K562 (cell line): ENCODE measurements around the gene NEMP2. TPM values are rescaled to one million over a fixed set of nuclear protein-coding genes. Genes with fewer than 3 reads are reported as not detected.

ENCODE experiments used
- CC2D1A ChIP-seq: fragments of 450-650 bp; IDR thresholded peaks from 2 replicates; pipeline ENCODE4 v1.6.1; 2017; ENCODE audit warnings: mild to moderate bottlenecking
- CHD7 ChIP-seq: fragments of 200-600 bp; sonication (generic); IDR thresholded peaks from one replicate; pipeline ENCODE4 v1.6.1; 2012; ENCODE audit warnings: mild to moderate bottlenecking, low read depth, low read length, inconsistent platforms
- E2F3 ChIP-seq: fragments of 250-450 bp; sonication (Bioruptor Pico); IDR thresholded peaks from 2 replicates; pipeline ENCODE4 v1.4.0; 2020; ENCODE audit warnings: mild to moderate bottlenecking
- FOXK1 ChIP-seq: sonication (generic); formaldehyde crosslinking; IDR thresholded peaks from 2 replicates; pipeline ENCODE4 v1.8.0; 2022; ENCODE audit warnings: missing genetic modification reagents, mild to moderate bottlenecking, borderline replicate concordance
- HBP1 ChIP-seq: fragments of 450-650 bp; formaldehyde crosslinking; IDR thresholded peaks from 2 replicates; pipeline ENCODE4 v1.4.0; 2022; ENCODE audit warnings: missing genetic modification characterization
- HDAC1 ChIP-seq, 2 experiments: fragments of 450-650 bp; IDR thresholded peaks; 2 replicates each; pipeline ENCODE4 v1.6.1; 2016 to 2017; ENCODE audit warnings: inconsistent platforms in 1 of 2, mild to moderate bottlenecking in 1 of 2, moderate library complexity in 1 of 2
- MXD1 ChIP-seq: fragments of 250-450 bp; sonication (Bioruptor Pico); IDR thresholded peaks from 2 replicates; pipeline ENCODE4 v1.8.0; 2021; ENCODE audit warnings: borderline replicate concordance, mild to moderate bottlenecking, moderate library complexity; ENCODE audit not compliant: poor library complexity, severe bottlenecking
- NBN ChIP-seq: fragments of 450-650 bp; IDR thresholded peaks from 2 replicates; pipeline ENCODE4 v1.6.1; 2016; ENCODE audit warnings: low read depth, mild to moderate bottlenecking
- NEUROD1 ChIP-seq: fragments of 150-350 bp; IDR thresholded peaks from 2 replicates; pipeline ENCODE4 v1.6.1; 2014; ENCODE audit warnings: borderline replicate concordance, low read length, low read depth; ENCODE audit not compliant: partially characterized antibody
- RBM14 ChIP-seq: fragments of 200-400 bp; formaldehyde crosslinking; IDR thresholded peaks from 2 replicates; pipeline ENCODE4 v1.6.1; 2018; ENCODE audit warnings: low read depth, mild to moderate bottlenecking, low read length, moderate library complexity, borderline replicate concordance; ENCODE audit not compliant: insufficient read depth
- RFX1 ChIP-seq: fragments of 450-650 bp; IDR thresholded peaks from 2 replicates; pipeline ENCODE4 v1.6.1; 2016; ENCODE audit warnings: mild to moderate bottlenecking, moderate library complexity
- RHOXF2B ChIP-seq: fragments of 250-450 bp; sonication (Bioruptor Pico); conservative IDR thresholded peaks from 2 replicates; pipeline ENCODE4 v1.5.1; 2021
- SLC30A9 ChIP-seq: fragments of 250-450 bp; sonication (Bioruptor Pico); IDR thresholded peaks from 2 replicates; pipeline ENCODE4 v1.8.0; 2022; ENCODE audit warnings: mild to moderate bottlenecking, moderate library complexity
- SMAD3 ChIP-seq: fragments of 450-650 bp; formaldehyde crosslinking; conservative IDR thresholded peaks from 2 replicates; pipeline ENCODE4 v1.4.0; 2020; ENCODE audit warnings: mild to moderate bottlenecking
- ZNF699 ChIP-seq: fragments of 250-450 bp; sonication (Bioruptor Pico); IDR thresholded peaks from 2 replicates; pipeline ENCODE4 v1.8.0; 2021; ENCODE audit warnings: mild to moderate bottlenecking, moderate library complexity; ENCODE audit not compliant: insufficient replicate concordance
- ZNF79 ChIP-seq: fragments of 250-450 bp; sonication (Bioruptor Pico); IDR thresholded peaks from 2 replicates; pipeline ENCODE4 v1.4.0; 2020; ENCODE audit warnings: low read depth, mild to moderate bottlenecking, moderate library complexity
- polyA plus RNA-seq, 8 experiments: library from polyadenylated mRNA; depleted of rRNA in 4 of 8; stranded (reverse) in 5 of 8; unstranded in 3 of 8; fragments of >200 nt; fragmentation: Nextera tagmentation in 2 of 8; fragmentation: Illumina TruSeq in 1 of 8; extraction: Ambion mirVana in 2 of 8; extraction: Trizol in 1 of 8; gene quantifications; 2 replicates each; pipeline versions ENCODE4 v1.2.1 to v1.2.3, GENCODE V29; 2011 to 2014; ENCODE audit warnings: inconsistent platforms in 1 of 8, missing spikeins in 1 of 8
- total RNA-seq, 7 experiments: library from RNA; depleted of rRNA in 6 of 7; stranded (reverse); fragments of >200 nt in 6 of 7; fragmentation: Illumina TruSeq in 2 of 7; extraction: Trizol in 2 of 7; gene quantifications; 2 replicates each; pipeline versions ENCODE4 v1.2.1 to v1.2.3, GENCODE V29; 2011 to 2021; ENCODE audit warnings: low replicate concordance in 1 of 7

NEMP2 gene
- total and polyA plus RNA-seq, 9 of the 15 experiments (the other 6 are each of a cell fraction or from before 2014, with no cell fraction given): 0.32 to 3.0 (median 1.7) TPM

- TF ChIP-seq CHD7 (no peak), CC2D1A (no peak), E2F3 (CRISPR knock-in tag) (no peak), ZNF699 (CRISPR knock-in tag) (no peak), RFX1 (no peak), NEUROD1 (no peak), HBP1 (no peak), NBN (no peak), RBM14 (no peak), ZNF79 (CRISPR knock-in tag) (no peak), FOXK1 (CRISPR knock-in tag) (no peak), HDAC1 (IDR thresholded peaks at IDR 0.05) (no peak; a peak in 1 of 4 replicates), RHOXF2B (CRISPR knock-in tag) (no peak), SLC30A9 (no peak), SMAD3 (CRISPR knock-in tag) (0 out of 2 replicates have a peak, but pooled peaks have one; percentile 60), MXD1 (CRISPR knock-in tag) (no peak)
Observed at GRCh38 chr2:190459881-190460280, 74.6 kb downstream of the NEMP2 start (continued).
